ENCODE measurements around the gene SLC6A8.

DNA sequence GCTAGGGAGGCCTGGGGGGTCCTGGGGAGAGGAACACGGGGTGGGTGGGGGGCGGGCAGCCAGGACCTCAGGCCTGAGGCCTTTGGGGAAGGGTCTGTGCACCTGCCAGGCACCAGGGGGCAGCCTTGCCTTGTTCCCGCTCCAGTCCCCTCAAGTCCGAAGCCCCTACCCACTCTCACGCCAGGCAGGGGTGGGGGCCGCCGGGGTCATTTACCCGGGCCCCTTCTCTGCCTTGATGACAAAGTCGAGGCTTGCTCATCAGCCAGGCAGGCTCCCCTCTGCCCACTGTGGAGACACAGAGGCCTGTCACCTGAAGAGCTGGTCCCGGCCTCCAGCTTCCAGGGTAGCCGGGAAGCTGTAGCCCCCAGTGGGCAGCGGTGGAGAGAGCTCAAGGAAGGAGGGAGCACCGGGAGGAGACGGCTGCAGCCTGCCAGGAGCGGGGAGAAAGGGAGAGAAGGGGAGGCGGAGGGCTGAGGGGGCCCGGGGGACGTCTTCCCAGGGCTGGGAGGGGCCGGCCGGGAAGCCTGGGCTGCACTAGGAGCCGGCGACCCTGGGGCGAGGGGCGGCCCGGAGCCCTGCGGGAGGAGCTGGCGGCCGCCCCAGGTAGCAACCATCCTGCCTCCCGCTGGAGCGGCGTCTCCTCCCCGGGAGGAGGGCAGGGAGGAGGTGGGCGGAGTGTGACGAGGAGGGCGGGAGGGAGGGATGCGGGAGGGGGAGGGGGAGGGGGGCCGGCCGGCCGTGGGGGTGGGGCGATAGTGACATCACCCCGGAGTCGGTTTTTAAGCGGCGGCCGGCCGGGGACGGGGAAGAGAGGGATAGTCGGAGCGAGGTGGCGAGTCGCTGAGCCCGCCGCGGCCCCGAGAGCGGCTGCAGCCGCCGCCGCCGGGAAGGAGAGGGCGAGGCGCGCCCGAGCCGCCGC lies at the start of gene SLC6A8:
- no peak for TF ChIP-seq POLR2A (IDR thresholded peaks at IDR 0.05)
- TF ChIP-seq, protein P1, sequence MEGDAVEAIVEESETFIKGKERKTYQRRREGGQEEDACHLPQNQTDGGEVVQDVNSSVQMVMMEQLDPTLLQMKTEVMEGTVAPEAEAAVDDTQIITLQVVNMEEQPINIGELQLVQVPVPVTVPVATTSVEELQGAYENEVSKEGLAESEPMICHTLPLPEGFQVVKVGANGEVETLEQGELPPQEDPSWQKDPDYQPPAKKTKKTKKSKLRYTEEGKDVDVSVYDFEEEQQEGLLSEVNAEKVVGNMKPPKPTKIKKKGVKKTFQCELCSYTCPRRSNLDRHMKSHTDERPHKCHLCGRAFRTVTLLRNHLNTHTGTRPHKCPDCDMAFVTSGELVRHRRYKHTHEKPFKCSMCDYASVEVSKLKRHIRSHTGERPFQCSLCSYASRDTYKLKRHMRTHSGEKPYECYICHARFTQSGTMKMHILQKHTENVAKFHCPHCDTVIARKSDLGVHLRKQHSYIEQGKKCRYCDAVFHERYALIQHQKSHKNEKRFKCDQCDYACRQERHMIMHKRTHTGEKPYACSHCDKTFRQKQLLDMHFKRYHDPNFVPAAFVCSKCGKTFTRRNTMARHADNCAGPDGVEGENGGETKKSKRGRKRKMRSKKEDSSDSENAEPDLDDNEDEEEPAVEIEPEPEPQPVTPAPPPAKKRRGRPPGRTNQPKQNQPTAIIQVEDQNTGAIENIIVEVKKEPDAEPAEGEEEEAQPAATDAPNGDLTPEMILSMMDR (IDR thresholded peaks at IDR 0.05): peak in 11 of 12 donors; percentile 20 to 54 (median 36)

All from heart left ventricle (tissue), 13 donors.